IPS DF 4.7 (cell line): ENCODE data around the gene CDYL2.
A peak's percentile ranks its signal among the peaks of the same experiment; 100 is the strongest.
"Not testable (repeated sequence)": the region's sequence is repeated elsewhere in the genome, so short reads cannot be mapped to it uniquely, and the experiment has no call there.

ENCODE experiments used
- DNase-seq: peaks from one replicate; pipeline ENCODE4 v3.0.0-alpha.2; 2013; ENCODE audit warnings: low spot score; ENCODE audit errors: extremely low read depth

Gene CDYL2

DNA sequence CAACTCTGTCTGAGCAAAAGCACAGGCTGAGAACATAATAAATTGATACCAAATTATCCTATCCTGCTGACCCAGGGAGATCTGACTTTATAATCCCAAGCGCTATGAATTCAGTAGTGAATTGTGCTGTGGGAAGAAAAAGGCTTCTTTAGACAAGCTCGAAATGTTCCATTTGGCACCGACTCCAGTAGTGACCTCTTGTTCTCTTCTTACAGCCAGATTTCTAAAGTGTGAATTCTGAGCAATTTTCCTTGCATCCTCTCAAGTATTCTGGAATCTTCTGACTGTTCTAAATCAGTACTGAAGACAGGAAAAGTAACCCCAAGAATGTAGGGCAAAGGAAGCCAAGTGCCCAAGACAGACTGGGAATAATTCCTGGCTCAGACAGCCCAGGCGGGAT lies 58.2 kb downstream of the CDYL2 start:
- DNase-seq: no peak

DNA sequence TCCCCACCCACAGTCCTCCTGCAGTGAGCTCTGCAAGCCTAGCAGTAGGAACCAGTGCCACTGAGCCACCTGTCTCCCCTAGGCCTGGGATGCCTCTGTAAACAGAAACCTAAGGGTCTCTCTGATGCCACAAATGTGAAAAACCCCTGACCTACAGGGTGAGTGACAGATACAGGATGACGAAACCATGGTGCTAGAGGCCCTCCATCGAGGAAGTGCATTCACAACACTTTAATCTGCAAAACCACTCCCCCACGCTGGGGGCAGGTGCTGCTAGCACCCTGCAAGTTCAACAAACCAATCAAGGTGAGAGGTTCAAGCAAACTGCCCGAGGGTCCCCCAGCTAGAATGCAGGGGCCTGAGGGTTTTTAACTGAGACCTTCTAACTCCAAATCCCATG lies 59.5 kb downstream of the CDYL2 start:
- no peak for DNase-seq

GRCh38 chr16:80743772-80744171 lies 60.6 kb downstream of the CDYL2 start:
- no peak for DNase-seq

DNA sequence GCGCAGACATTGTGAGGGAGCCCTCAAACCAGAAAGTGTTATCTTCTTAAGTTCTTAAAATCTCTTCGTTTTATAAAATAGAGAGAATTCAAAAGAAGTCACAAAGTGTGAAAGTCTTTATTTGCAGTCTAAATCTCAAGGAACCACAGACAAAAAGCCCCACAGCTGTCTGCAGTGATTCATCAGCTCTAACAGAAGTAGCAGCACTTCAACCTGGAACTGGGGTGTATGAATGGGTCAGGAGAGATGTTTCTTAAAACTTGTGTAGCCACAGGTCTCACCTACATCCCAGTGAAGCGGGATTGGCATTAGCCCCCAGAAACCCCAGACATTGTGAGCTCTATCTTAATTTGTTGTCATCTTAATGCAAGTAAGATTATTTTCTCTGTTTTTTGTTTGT lies 61.1 kb downstream of the CDYL2 start:
- no peak for DNase-seq

- DNase-seq: no peak
These were observed 62.1 kb downstream of the CDYL2 start for GRCh38 chr16:80742331-80742730.

- no peak for DNase-seq
These were observed 62.7 kb downstream of the CDYL2 start for GRCh38 chr16:80741724-80742123.

- no peak for DNase-seq
These were observed 64.9 kb downstream of the CDYL2 start for GRCh38 chr16:80739523-80739922.

- DNase-seq: no peak
These were observed 65.9 kb downstream of the CDYL2 start for GRCh38 chr16:80738521-80738920.

- DNase-seq: no peak
These were observed 68.6 kb downstream of the CDYL2 start for GRCh38 chr16:80735846-80736245.

- no peak for DNase-seq
These were observed 71.0 kb downstream of the CDYL2 start for GRCh38 chr16:80733407-80733806.

GRCh38 chr16:80731915-80732314 lies 72.5 kb downstream of the CDYL2 start:
- no peak for DNase-seq

DNA sequence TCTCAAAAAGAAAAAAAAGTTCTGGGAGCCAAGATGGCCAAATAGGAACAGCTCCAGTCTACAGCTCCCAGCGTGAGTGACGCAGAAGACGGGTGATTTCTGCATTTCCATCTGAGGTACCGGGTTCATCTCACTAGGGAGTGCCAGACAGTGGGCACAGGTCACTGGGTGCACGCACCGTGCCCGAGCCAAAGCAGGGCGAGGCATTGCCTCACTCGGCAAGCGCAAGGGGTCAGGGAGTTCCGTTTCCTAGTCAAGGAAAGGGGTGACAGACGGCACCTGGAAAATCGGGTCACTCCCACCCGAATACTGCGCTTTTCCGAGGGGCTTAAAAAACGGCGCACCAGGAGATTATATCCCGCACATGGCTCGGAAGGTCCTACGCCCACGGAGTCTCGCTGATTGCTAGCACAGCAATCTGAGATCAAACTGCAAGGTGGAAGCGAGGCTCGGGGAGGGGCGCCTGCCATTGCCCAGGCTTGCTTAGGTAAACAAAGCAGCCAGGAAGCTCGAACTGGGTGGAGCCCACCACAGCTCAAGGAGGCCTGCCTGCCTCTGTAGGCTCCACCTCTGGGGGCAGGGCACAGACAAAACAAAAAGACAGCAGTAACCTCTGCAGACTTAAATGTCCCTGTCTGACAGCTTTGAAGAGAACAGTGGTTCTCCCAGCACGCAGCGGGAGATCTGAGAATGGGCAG lies 77.2 kb downstream of the CDYL2 start:
- DNase-seq: not testable (repeated sequence)

DNA sequence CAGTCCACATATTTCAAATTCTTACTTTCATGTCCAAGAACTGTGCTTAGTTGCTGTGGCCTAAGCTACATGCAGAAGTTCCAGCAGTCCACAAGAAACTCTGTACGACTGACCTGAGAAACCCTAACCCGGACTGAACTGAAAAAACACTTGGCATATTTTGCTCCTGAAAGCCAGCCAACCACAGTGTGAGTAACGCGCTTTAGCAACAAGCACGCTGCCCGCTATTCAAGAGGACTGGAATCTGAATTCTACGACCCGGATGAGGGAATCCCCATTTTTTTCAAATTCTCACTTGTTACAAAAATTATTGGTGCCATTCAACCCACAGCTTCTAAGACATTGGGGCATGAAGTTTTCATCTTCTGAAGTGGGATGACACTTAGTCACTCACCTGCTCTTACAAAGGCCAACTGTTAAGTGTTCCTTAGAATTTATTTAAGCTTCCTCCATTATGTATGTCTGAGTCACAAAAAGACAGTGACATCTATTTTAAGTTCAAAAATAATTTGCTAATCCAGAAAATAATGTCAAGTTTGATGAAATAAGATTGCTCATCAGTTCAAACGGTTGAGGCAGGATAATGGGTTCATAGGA lies 78.7 kb downstream of the CDYL2 start:
- no peak for DNase-seq

GRCh38 chr16:80723981-80724380 lies 80.4 kb downstream of the CDYL2 start:
- no peak for DNase-seq

DNA sequence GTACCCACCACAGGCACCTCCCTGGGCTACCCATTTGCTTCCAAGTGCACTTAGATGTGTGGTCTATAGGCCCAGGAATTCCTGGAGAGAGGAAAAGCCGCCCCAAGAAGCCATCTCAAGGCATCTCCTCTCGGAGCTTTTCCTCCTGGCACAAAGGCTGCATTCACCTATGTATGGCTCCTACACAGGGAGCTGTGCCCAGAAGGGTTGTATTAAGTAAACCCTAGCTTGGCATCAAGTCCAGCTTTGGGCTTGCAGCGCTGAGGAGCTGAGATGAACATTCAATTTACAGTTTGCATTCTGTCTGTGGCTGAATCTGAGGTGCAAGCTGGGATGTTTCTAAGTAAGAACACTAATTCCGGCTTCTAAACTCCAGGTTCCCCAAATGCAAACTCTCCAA lies 81.3 kb downstream of the CDYL2 start:
- no peak for DNase-seq

DNA sequence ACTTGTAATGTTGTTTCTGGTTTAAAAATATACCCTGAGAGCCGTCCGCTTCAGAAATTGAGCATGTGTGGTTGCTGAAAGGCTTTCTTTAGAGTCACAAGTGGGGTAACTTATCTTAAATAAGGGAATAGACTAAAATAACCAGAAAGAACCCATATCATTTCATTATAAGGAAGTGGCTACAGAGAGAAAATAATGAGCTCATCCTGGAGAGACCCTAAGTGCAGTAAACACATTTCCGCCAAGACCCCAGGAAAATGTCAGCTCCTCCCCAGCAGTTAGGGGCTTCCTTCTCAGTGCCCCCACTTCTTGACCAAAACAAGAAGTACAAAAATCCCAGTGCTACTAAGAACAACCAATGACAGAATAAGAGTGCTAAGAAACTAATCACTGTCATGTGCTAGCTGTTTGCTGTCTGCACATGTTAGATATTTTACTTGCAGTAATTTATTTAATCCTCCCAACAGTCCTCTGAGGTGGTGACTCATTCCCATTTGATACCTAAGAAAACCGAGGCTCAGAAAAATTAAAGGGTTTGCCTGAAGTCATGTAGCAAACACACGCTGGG lies 83.5 kb downstream of the CDYL2 start:
- no peak for DNase-seq

DNA sequence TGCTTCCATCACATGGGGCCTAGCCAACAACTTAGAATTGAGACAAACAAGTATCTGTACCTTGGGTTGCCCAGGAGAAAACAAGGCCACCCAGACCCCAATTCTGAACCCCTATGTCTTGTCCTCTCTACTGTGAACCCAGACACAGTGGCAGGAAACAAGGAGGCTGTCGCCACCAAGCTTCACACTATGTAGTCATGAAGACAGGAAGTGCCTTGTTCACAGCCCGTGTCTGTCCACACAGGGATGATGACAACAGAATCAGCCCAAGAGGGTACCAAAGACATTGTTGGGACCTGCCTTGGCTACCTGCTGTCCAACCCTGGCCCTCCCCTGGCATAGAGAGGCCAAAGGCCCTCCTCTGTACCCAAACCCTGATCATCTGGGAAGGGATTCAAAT lies 84.8 kb downstream of the CDYL2 start:
- DNase-seq: no peak

DNA sequence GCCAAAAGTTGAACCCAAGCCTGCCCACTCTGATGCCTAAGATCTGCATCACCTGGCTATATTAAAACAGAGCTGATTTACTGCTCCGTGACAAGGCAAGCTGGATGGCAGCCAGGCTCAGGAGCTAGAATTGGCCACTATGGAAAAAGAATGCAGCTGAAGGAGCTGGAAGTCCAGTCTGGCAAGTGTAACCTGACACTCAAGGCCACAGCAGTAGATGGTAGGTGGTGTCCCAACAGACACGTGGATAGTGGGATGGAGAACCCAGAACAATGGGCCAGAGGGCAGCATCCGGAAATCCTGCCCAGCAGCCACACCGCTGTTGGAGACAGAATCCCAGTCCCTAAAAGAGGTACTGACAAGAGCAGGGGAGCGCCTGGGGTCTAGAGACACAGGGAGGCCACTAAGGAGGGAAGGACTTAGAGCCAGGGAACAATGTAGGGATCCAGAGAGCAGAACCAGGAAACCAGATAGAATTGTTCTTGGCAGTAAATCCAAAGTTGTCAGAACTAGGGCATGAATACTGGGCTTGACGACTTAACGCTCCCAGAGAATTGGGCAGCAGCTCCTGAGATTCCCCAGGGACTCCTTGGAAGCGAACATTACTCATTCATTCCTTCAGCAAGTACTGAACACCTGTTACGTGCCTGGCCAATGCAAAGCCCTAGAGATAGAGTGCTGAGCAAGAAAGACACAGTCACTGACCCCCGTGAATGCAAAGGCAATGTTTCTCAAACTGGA lies 85.7 kb downstream of the CDYL2 start:
- peak; percentile 9 for DNase-seq

- DNase-seq: no peak
These were observed 86.8 kb downstream of the CDYL2 start for GRCh38 chr16:80717611-80718010.

GRCh38 chr16:80716564-80717139 lies 87.7 kb downstream of the CDYL2 start:
- no peak for DNase-seq

DNA sequence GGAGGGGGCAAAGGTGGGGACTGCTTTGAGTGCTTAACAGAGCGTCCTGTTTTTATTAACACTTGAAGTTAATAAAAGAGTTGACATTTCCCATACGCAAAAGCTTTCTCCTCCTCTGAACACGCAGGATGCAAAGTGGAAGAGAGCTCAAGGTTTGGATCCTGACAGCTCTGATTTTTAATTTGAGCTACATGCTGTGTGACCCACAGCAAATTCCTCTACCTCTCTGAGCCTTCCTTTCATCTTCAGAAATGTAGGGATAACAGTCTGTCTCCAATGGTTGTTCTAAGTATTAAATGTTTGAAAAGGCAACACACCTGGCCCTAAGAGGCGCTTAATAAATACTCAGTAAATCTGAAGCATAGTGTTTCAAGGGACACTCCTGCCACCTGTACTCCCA lies 93.0 kb downstream of the CDYL2 start:
- DNase-seq: no peak

DNA sequence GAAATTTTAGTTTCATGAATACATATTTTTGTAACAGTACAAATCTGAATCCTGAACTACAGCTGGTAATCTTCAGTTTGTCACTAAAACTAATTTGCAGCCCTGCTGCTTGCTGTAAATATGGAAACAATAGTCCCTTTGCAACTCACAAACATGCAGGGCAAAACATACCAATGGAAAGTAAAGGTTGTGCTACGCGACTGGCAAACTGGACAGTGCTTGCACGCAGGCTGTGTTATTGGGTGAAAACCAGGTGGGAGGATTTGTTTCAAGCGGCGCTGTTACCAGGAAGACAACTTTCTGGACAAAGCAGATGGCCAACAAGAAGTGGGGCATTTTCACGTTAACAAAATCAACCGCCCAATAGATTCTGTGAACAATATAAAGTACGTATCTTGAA lies 93.5 kb downstream of the CDYL2 start:
- DNase-seq: no peak
